B cell (primary cell): ENCODE measurements around the gene HIGD2A. TPM values are rescaled to one million over a fixed set of nuclear protein-coding genes. Genes with fewer than 3 reads are reported as not detected.

Experiments
- ATAC-seq: fragments of 200-7000 bp; cut with Tn5 transposase; one replicate; pipeline ENCODE4 v1.10.0; 2021; ENCODE audit warnings: low read depth, mild to moderate bottlenecking, moderate number of reproducible peaks, moderate library complexity
- CTCF ChIA-PET: fragments of 350-600 bp; sonication (Branson Sonifier 250); formaldehyde crosslinking; loops from one replicate; lab custom pipeline; 2021; ENCODE audit warnings: antibody characterized with exemption, inconsistent platforms; lab: Charles Lee
- POLR2A ChIA-PET: fragments of 350-600 bp; sonication (Branson Sonifier 250); formaldehyde crosslinking; loops from one replicate; lab custom pipeline; 2021; ENCODE audit warnings: antibody characterized with exemption; lab: Charles Lee
- DNase-seq: peaks from one replicate; pipeline ENCODE4 v3.0.0; 2013
- H2AFZ ChIP-seq: 2 replicates; pipeline ENCODE4 v1.6.1; 2012; ENCODE audit warnings: mild to moderate bottlenecking, low read depth, low read length; ENCODE audit not compliant: insufficient read depth, poor library complexity, severe bottlenecking
- H3K27ac ChIP-seq, 2 donors: 1 replicate in 1 of 2; 2 replicates in 1 of 2; pipeline ENCODE4 v1.5.1; 2012 to 2013; ENCODE audit warnings: low read length in 2 of 2, mild to moderate bottlenecking in 2 of 2, moderate library complexity in 1 of 2
- H3K27me3 ChIP-seq, 4 experiments: fragments of 200-600 bp in 1 of 4; sonication (generic) in 1 of 4; replicated peaks in 1 of 4; 1 replicate in 2 of 4; 2 replicates in 2 of 4; pipeline versions ENCODE4 v1.6.1 to v1.7.0; 2013 to 2016; ENCODE audit warnings: low read length in 3 of 4, mild to moderate bottlenecking in 2 of 4, mixed read lengths in 1 of 4, moderate library complexity in 1 of 4; ENCODE audit not compliant: insufficient read depth in 4 of 4, control insufficient read depth in 3 of 4; ENCODE audit errors: control extremely low read depth in 1 of 4
- H3K36me3 ChIP-seq, 2 experiments: replicated peaks in 1 of 2; 1 replicate in 1 of 2; 2 replicates in 1 of 2; pipeline versions ENCODE4 v1.6.1 to v1.7.1; 2013; ENCODE audit warnings: low read length in 1 of 2; ENCODE audit not compliant: insufficient read depth in 2 of 2, control insufficient read depth in 1 of 2; ENCODE audit errors: control extremely low read depth in 1 of 2, extremely low read depth in 1 of 2
- H3K4me1 ChIP-seq, 2 donors: fragments of 200-600 bp in 1 of 2; sonication (generic) in 1 of 2; 1 replicate in 1 of 2; 2 replicates in 1 of 2; pipeline versions ENCODE4 v1.5.1 to v1.6.1; 2013 to 2017; ENCODE audit warnings: low read length in 2 of 2; ENCODE audit not compliant: control insufficient read depth in 2 of 2, insufficient read depth in 2 of 2
- H3K4me2 ChIP-seq: replicated peaks from 2 replicates; pipeline ENCODE3; 2012; ENCODE audit warnings: mild to moderate bottlenecking, low read depth, low read length; ENCODE audit not compliant: poor library complexity, severe bottlenecking
- H3K4me3 ChIP-seq, 5 experiments: fragments of 200-600 bp in 1 of 5; sonication (generic) in 1 of 5; 1 replicate in 3 of 5; 2 replicates in 2 of 5; pipeline versions ENCODE4 v1.5.1 to v1.7.0; 2011 to 2016; ENCODE audit warnings: low read length in 4 of 5, mild to moderate bottlenecking in 4 of 5, low read depth in 2 of 5, control low read depth in 1 of 5, moderate library complexity in 1 of 5; ENCODE audit not compliant: insufficient read depth in 1 of 5; ENCODE audit errors: control extremely low read depth in 1 of 5, extremely low read depth in 1 of 5
- H3K79me2 ChIP-seq: fragments of 200-600 bp; sonication (generic); one replicate; pipeline ENCODE4 v1.6.0; 2016; ENCODE audit warnings: low read length; ENCODE audit not compliant: control insufficient read depth, insufficient read depth
- H3K9ac ChIP-seq: fragments of 200-600 bp; sonication (generic); 2 replicates; pipeline ENCODE4 v1.6.1; 2017; ENCODE audit warnings: mild to moderate bottlenecking, low read length, moderate library complexity
- H3K9me3 ChIP-seq, 3 donors: one replicate each; pipeline versions ENCODE4 v1.6.1 to v1.7.1; 2013; ENCODE audit warnings: low read length in 2 of 3; ENCODE audit not compliant: control insufficient read depth in 2 of 3, insufficient read depth in 1 of 3; ENCODE audit errors: control extremely low read depth in 1 of 3
- H4K20me1 ChIP-seq: 2 replicates; pipeline ENCODE4 v1.6.0; 2012; ENCODE audit warnings: mild to moderate bottlenecking, low read length; ENCODE audit not compliant: insufficient read depth, control insufficient read depth, poor library complexity, severe bottlenecking
- H3K27ac Mint-ChIP-seq: one replicate; pipeline ENCODE4 v1.8.0; 2021; ENCODE audit warnings: mixed read lengths
- H3K27me3 Mint-ChIP-seq: one replicate; pipeline ENCODE4 v1.8.0; 2021; ENCODE audit warnings: mixed read lengths
- H3K4me1 Mint-ChIP-seq: one replicate; pipeline ENCODE4 v1.8.0; 2021; ENCODE audit warnings: mixed read lengths
- H3K4me3 Mint-ChIP-seq: one replicate; pipeline ENCODE4 v1.8.0; 2021; ENCODE audit warnings: mixed read lengths
- H3K9me3 Mint-ChIP-seq: one replicate; pipeline ENCODE4 v1.8.0; 2022; ENCODE audit warnings: mixed read lengths; ENCODE audit not compliant: insufficient read depth
- CTCF ChIP-seq: fragments of 200-600 bp; IDR thresholded peaks from one replicate; pipeline ENCODE4 v1.8.0; 2022; ENCODE audit warnings: antibody characterized with exemption, mild to moderate bottlenecking
- EZH2 ChIP-seq: IDR thresholded peaks from 2 replicates; pipeline ENCODE4 v1.6.1; 2012; ENCODE audit warnings: borderline replicate concordance, low read depth, mild to moderate bottlenecking, moderate library complexity, low read length; ENCODE audit not compliant: insufficient read depth, poor library complexity, severe bottlenecking
- WGBS: methylation state at CpG from one replicate; pipeline ENCODE4 v1.1.5; 2013; ENCODE audit warnings: missing lambda C conversion rate; ENCODE audit not compliant: insufficient coverage; 5-methylcytosine and 5-hydroxymethylcytosine counted together
- intact Hi-C: fragments of 100-400 bp; cut with micrococcal nuclease; formaldehyde crosslinking; loops from one replicate; pipeline ENCODE4 v1.10.0; 2022
- polyA plus RNA-seq: library from polyadenylated mRNA; depleted of rRNA; stranded (reverse); fragments of >200 nt; gene quantifications from 2 replicates; pipeline ENCODE4 v1.2.3, GENCODE V29; 2012
- total RNA-seq, 2 donors: library from RNA; stranded (reverse); fragments of 120-200 nt in 1 of 2; gene quantifications; 1 replicate in 1 of 2; 2 replicates in 1 of 2; pipeline versions ENCODE4 v1.2.3 to v1.2.4, GENCODE V29; 2013 to 2022

HIGD2A gene
- total and polyA plus RNA-seq, 2 donors (not counting 1 experiment from before 2014, with no cell fraction given), result 80.1 to 212 TPM

- H4K20me1 ChIP-seq, result no peaks in the 10 kb centered on the region
- peaks cover 0 to 3% (median 0%) of the 10 kb centered on the region in 3 donors for H3K9me3 ChIP-seq
- peaks cover 18% of the 10 kb centered on the region for H3K4me1 Mint-ChIP-seq
- WGBS, result 100% methylated on average over 2 of the region's 8 CpGs
- H3K27me3 ChIP-seq, result no peaks in the 10 kb centered on the region
- H3K36me3 ChIP-seq, result peaks cover 0 to 15% of the 10 kb centered on the region in 2 experiments
- DNase-seq (no peak), ATAC-seq (no peak)
- H3K27ac Mint-ChIP-seq, result no peak overlapping the region
- H3K4me3 Mint-ChIP-seq, result no peak overlapping the region
- H3K4me2 ChIP-seq, result no peak overlapping the region
- no peak overlapping the region for H2AFZ ChIP-seq
- no peaks in the 10 kb centered on the region for H3K9me3 Mint-ChIP-seq
- intact Hi-C loops, result no loop called here
- ChIA-PET POLR2A (no interaction called here), CTCF (interaction anchor here (0.6 to 1.4 kb wide), 3 partner anchors 8 to 676 kb away, joined by 3 to 6 read pairs (median 4); partner anchors contain the start of gene KIAA1191)
- peaks cover 12 to 15% of the 10 kb centered on the region in 2 donors for H3K4me1 ChIP-seq
- no peak overlapping the region for H3K9ac ChIP-seq
- H3K27me3 Mint-ChIP-seq, result no peaks in the 10 kb centered on the region
- H3K79me2 ChIP-seq, result no peaks in the 10 kb centered on the region
- no peak overlapping the region for H3K27ac ChIP-seq
- no peak overlapping the region for H3K4me3 ChIP-seq
- TF ChIP-seq CTCF (no peak), EZH2 (no peak)
Observed at GRCh38 chr5:176369934-176370711, 18.4 kb upstream of the HIGD2A start.
